Endometrial microvascular endothelial cells (primary cell): ENCODE measurements around the gene ZBTB7B. TPM values are rescaled to one million over a fixed set of nuclear protein-coding genes. Genes with fewer than 3 reads are reported as not detected.

Experiments
- in situ Hi-C: cut with HindIII; loops from 2 replicates; pipeline ENCODE4 v1.10.0; 2017; ENCODE audit warnings: low sequenced_read_pairs, low pct_unique_long_range_greater_than_20kb; ENCODE audit errors: inconsistent ontology term
- total RNA-seq: library from RNA; depleted of rRNA; stranded (reverse); fragments of >200 nt; gene quantifications from one replicate; pipeline ENCODE4 v1.2.3, GENCODE V29; 2015; ENCODE audit errors: inconsistent ontology term

The ZBTB7B gene
- 15.3 TPM for total RNA-seq

GRCh38 chr1:155002464-155003226, at the start of gene ZBTB7B:
Gene ZBTB7B, plus strand, starts transcription at chr1:155002802. Its CDS starts 11,859 bp downstream, at chr1:155014661.
- in situ Hi-C loops = no loop called here

- in situ Hi-C loops = no loop called here
Measured at GRCh38 chr1:154953611-154954038, 49.0 kb upstream of the ZBTB7B start.

GRCh38 chr1:154954541-154954940, 48.1 kb upstream of the ZBTB7B start:
- in situ Hi-C loops = no loop called here

- in situ Hi-C loops = no loop called here
Measured at GRCh38 chr1:154955039-154955717, 47.4 kb upstream of the ZBTB7B start.

GRCh38 chr1:154955718-154956543, 46.7 kb upstream of the ZBTB7B start, which contains the start of gene PBXIP1:
Gene PBXIP1, minus strand, starts transcription at chr1:154956099. Its CDS starts 2,378 bp downstream, at chr1:154953721.
- in situ Hi-C loops = no loop called here

GRCh38 chr1:154956544-154956941, 46.1 kb upstream of the ZBTB7B start:
- in situ Hi-C loops = no loop called here

- in situ Hi-C loops = no loop called here
Measured at GRCh38 chr1:154957091-154957657, 45.4 kb upstream of the ZBTB7B start.

- in situ Hi-C loops = no loop called here
Measured at GRCh38 chr1:154958036-154958435, 44.6 kb upstream of the ZBTB7B start.

GRCh38 chr1:154958681-154959425, 43.7 kb upstream of the ZBTB7B start:
- in situ Hi-C loops = no loop called here

GRCh38 chr1:154959426-154959780, 43.2 kb upstream of the ZBTB7B start:
- in situ Hi-C loops = no loop called here

- in situ Hi-C loops = no loop called here
Measured at GRCh38 chr1:154960446-154961136, 42.0 kb upstream of the ZBTB7B start.

- in situ Hi-C loops = no loop called here
Measured at GRCh38 chr1:154961207-154962155, 41.1 kb upstream of the ZBTB7B start, which contains the start of gene PYGO2. Gene PYGO2, minus strand, starts transcription at chr1:154961782. Its CDS starts 206 bp downstream, at chr1:154961576.

GRCh38 chr1:154962156-154962749, 40.3 kb upstream of the ZBTB7B start:
- in situ Hi-C loops = no loop called here

GRCh38 chr1:154962795-154963330, 39.7 kb upstream of the ZBTB7B start:
- in situ Hi-C loops = no loop called here

GRCh38 chr1:154963643-154964042, 39.0 kb upstream of the ZBTB7B start:
- in situ Hi-C loops = no loop called here

GRCh38 chr1:154964359-154964758, 38.2 kb upstream of the ZBTB7B start:
- in situ Hi-C loops = no loop called here
